Measurements from ENCODE around the gene FOXP1.

FOXP1 gene

DNA sequence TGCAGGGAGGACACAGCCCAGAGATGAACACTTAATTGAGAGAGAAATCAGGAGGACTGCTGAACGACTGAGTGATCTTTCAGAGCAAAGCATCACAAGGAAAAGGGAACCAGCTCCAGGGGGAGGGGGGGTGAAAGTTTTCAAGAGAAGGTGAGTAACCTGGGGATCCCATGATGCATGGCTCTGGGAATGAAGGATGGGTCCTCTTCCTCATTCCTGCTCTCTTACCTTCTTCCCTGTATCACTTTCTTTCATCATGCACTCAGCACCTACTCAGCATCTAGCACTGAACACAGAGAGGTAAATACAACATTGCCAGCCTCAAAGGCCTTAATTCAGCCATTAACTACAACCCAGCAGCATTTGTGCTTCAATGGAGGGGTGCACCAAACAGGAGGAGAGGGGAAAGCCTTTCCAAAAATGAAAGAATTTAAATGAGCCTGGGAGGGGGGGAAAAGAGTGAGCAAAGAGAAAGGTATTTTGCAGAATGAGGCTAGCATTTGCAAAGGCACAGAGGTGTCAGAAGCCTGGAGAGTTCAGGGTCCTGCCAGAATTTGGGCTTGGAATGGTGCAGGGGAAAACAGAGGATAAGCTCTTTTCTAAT is 427.4 kb downstream of the FOXP1 start:
- DNase-seq: no peak

- DNase-seq: no peak
Measured at GRCh38 chr3:71154846-71155245, 428.7 kb downstream of the FOXP1 start.

DNA sequence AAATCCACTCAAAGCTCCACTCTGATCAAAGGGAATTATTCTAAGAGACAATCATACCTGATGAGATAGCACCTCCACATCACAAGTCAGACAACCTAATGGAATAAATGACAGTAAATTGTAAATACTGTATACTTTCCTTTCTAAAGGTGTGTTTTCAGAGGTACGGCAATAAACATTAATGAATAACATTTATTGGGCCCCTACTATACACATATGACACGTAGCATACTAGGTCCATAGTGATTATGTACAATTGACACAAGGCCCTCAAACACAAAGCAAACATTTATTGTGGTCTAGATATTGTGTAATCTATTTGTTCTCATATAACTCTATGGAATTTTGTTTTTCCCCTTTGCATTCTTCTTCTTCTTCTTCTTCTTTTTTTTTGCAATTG is 429.8 kb downstream of the FOXP1 start:
- no peak for DNase-seq

- no peak for DNase-seq
Measured at GRCh38 chr3:71152892-71153265, 430.6 kb downstream of the FOXP1 start.

DNA sequence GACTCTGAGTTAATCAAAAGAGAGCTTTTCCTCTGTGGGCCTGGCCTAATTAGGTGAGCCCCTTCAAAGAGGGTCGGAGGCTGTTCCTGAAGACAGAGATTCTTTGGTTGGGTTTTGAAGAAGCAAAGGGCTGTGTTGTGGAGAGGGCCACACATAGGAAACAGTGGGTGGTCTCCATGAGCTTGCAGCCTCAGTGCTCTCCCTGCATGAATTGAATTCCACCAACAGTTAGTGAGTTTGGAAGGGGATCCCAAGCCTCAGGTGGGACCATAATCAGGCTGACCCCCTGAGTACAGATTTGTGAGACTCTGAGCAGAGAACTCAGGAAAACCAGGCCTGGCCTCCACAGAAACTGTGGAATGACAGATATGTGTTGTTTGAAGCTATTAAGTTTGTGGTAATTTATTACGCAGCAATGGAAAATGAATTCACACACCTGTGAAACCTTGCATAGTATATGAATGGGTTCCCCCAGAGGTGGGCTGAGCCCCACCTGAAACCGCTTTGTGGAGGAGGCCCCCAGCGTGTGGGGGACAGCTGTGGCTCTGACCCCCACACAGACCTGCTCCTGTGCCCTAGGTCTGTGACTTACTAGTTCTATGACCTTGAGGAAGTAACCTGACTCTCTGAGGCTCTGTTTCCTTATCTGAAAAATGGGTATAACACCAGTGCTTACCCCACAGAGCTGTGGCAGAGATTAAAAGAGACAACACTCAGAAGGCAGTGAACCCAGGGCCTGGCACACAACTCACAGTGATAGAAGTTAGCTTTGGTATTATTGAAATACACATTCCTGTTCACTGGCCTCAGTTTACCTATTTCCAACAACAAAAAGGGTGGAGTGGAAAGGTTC is 431.3 kb downstream of the FOXP1 start:
- no peak for DNase-seq

DNA sequence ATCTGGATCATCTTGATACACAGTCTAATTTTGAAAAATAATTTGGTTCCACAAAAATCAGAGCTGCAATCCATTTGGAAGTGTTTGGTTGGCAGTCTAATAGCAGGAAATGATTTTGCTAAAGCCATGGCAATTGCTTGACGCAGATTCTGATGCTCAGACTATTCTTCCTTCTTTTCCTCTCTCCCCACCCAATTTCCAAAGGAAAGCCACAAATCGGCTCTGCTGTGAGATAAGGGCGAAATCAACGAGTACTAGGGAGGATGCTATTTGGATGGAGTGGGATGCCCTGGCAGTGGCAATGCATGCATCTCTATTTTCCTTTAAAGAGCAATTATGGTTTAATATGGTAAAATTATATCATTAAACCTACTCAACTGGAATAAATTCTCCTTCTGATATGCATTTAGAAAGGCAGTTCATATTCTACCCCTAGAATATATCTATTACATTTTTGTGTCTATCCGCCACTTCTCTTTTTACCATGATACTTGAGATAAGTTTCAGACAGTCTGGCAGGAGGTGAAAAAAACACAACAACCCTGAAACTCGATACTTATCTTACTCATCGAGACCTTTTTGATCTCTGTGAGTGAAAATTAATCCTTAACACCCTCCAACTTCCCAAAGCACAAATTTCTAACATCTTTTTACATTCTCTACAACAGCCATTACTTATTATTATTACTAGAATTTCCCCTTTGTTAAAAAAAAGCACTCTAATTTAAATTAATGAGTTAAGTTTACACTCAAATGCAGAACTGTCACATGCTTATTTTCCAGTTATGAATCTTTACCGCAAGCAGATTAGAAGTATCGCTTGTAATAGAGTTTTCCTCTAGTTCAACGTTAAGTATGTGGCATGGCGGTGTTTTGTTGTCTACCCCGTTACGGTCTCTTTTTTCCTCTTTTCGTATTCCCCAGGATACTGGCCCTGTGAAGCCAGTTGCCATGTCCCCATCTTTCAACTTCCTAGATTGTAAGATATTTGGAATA is 433.3 kb downstream of the FOXP1 start:
- no peak for DNase-seq

- DNase-seq: no peak
Measured at GRCh38 chr3:71148455-71149060, 435.0 kb downstream of the FOXP1 start.

GRCh38 chr3:71146673-71147072 is 436.9 kb downstream of the FOXP1 start:
- no peak for DNase-seq

- no peak for DNase-seq
Measured at GRCh38 chr3:71145954-71146353, 437.6 kb downstream of the FOXP1 start.

GRCh38 chr3:71144525-71145253 is 438.8 kb downstream of the FOXP1 start:
- no peak for DNase-seq

DNA sequence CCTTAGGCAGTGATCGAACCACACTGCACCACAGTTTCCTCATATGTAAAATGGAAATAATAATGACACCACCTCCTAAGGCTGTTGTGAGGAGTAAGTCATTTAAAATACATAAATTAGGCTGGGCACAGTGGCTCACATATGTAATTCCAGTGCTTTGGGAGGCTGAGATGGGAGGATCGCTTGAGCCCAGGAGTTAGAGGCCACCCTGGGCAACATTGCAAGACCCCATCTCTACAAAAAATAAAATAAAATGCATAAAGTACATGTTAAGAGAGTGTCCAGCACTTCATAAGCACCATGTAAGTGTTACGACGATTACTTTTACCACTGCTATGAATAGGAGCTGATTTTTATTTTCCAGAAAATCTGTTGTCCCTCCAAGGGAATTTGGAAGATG is 440.0 kb downstream of the FOXP1 start:
- no peak for DNase-seq

GRCh38 chr3:71142441-71143161 is 440.9 kb downstream of the FOXP1 start:
- no peak for DNase-seq

DNA sequence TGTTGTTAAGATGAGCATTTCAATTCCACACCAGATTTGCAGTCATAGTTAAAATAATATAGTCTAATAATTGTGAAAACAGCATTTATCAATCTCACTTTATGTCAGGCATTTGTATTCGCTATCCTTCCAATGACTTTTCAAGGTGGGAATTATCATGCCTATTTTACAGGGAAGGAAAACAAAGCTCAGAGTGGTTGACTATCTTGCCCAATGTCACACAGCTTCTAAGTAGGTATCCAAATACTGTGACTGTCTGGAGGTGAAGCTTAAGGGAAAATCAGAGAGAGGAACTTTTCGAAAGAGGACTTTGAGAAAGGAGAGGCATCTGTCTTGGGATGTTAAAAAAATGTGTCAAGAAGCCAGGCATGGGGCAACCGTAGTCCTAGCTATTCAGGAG is 443.1 kb downstream of the FOXP1 start:
- no peak for DNase-seq

DNA sequence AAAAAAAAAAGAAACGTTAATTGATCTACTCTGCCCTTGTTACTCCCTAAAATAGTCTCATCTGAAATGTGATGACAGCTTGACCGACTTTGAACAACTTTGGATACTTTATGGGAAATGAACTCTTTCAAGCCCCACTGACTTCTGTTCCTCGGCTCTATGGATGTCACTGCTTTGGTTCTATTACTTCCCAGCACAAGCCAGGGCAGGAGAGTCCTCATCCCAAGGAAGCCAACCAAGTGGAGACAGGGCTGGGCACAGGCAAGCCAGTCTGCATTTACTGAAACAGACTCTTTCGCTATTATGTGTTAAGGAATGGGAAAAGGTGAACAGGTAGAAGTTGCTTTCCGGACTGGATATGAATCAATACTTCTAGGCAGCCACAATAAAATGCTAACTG is 444.0 kb downstream of the FOXP1 start:
- no peak for DNase-seq

DNA sequence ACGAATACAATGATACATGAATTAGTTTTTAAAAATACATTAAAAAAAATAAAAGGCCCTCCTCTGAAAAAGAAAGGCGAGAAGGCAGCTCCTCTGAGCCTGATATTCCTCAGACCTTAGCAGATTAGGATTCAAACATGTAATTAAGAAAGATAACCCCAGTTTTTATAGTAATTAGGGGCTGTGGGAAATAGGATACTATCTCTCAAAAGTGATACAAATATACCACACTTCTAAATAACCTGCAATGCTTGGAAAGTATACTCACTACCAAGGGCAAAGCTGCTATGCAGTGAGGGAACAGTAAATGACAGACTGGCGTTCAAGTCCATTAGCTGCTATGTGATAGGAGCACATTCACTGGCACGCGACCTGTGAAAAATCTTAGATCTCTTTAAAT is 445.1 kb downstream of the FOXP1 start:
- DNase-seq: no peak

DNA sequence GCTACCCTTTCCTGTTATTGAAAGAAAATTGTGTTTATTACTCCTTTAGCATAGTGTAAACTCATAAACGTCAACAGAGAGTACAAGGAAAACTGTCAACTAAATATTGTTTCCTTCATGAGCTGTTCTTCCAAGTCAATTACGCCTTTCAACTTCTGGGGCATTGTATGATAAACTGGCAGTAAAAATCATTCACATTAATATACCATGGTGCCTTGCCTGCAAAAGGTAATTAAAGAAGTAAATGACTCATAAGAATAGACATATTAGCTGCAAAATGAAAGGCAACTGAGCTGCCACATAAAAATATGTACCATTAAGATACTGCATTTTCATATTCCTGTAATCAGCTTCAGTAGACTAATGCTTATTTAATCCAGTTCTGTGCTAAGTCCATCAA is 447.3 kb downstream of the FOXP1 start:
- DNase-seq: no peak

DNA sequence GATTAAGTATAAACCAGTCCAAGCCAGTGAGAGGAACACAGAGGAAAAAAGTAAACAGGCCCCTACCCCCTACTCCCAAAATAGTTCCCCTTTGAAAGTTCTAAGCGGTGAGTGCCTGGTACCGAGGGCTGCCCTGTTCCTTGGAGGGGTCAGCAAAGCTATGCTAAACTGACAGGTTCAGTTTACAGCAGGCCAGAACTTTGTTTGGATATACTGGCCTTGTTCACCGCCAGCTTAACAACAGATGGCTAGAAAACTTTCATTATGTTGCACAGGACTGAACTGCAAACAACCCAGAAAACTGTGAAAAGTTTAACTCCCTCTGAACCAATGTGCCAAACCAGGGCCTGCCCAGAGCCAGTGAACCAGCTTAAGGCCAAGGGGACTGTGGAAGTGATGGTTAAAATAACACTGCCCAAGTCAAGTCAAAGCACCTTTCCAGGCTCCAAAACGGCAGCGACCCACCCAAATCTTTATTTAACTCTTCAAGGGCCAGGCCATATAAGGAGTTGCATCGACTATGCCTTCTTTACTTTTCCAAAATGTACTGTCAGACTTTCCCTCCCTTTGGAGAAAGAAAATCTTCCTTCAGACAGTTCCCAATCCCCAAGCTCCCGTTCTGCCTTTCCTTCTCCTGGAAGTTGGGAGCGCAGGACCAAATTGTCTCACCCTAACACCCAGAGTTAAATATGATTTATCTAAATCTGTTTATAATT is 448.0 kb downstream of the FOXP1 start:
- no peak for DNase-seq

- no peak for DNase-seq
Measured at GRCh38 chr3:71134521-71134920, 449.0 kb downstream of the FOXP1 start.

- DNase-seq: no peak
Measured at GRCh38 chr3:71133865-71134264, 449.7 kb downstream of the FOXP1 start.

GRCh38 chr3:71132995-71133730 is 450.4 kb downstream of the FOXP1 start:
- no peak for DNase-seq
